ENCODE data around the gene CACTIN.

DNA sequence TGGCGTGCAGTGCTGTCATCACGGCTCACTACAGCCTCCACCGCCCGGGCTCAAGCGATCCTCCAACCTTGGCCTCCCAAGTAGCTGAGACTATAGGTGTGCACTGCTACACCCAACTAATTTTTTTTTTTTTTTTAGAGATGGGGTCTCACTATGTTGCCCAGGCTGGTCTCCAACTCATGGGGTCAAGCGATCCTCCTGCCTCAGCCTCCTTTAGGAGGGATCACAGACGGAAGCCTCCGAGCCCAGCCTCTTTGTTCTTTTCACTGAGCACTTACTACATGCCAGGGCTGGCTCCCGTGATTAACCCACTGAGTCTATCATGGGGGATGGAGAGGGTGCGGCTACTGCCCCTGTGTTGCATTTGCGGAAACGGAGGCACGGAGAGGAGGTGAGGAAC, 12.9 kb upstream of the CACTIN start:
- TF ChIP-seq EZH2 (optimal IDR thresholded peaks at IDR 0.05; ENCODE audit: low read depth, low read length) (no peak), CTCF (IDR thresholded peaks at IDR 0.05; ENCODE audit: low read length) (no peak)
